GM21723 (cell line): ENCODE data around the gene NSFL1C.
"Not testable (repeated sequence)": the region's sequence is repeated elsewhere in the genome, so short reads cannot be mapped to it uniquely, and the experiment has no call there.

Experiments
- ATAC-seq: cut with Tn5 transposase; IDR thresholded peaks from one replicate; pipeline ENCODE4 v1.9.1; 2021; ENCODE audit warnings: mild to moderate bottlenecking, moderate library complexity; ENCODE audit not compliant: unreplicated experiment

Gene NSFL1C

DNA sequence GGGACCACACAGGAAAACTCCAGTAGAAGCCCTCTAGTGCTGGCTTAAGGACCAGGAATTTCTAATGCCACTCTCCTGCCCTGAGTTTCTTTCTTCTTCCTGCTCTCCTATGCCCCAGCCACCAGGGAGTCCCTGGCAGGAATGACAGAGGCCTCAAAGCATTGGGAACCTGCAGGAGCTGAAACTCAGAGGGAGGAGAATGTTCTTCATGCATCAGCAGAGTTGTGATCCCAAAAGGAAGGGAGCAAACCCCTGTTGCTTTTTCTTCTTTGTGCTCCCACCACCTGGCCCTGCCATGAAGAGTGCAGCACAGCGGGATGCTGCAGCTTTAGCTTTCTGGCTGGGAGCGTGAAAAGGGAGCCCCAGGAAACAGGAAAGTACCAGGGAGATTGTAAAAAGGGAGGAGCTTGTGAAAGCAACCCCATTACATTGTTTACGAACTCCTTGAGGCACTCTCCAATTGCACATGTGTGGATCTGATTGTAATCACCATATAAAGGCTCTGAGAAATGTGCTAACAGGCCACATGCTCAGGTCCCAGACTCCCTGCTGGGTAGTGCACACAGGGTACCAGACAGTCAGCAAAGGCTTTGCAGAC, 39.1 kb downstream of the NSFL1C start:
- no peak for ATAC-seq

DNA sequence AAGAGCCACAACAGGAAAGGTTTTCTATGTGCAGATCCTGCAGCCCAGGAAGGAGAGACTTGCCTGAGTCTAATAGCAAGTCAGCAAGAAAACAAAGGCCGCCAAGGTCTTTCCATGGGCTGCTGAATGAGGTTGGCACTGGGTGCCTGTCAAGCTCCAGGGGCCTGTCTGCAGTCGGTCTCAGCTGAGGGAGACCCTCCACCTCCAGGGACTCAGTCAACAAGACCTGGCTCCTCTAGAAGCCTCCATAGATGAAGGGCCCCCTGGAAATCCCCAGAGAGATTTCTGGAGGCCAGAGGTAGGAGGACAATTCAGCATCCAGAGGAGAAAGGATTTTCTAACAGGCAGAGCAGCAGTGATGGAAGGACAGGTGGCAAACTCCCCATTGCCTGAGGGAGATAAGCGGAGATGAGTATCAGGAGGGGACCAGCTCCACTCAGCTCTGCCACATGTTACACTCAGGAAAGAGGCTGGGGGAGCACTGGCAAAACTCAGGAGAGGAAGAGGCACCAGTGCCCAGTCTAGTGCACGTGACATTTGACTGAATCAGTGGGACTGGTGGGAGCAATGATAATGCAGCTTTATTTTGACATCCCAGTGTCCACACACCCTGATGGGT, 40.3 kb downstream of the NSFL1C start:
- ATAC-seq: no peak

DNA sequence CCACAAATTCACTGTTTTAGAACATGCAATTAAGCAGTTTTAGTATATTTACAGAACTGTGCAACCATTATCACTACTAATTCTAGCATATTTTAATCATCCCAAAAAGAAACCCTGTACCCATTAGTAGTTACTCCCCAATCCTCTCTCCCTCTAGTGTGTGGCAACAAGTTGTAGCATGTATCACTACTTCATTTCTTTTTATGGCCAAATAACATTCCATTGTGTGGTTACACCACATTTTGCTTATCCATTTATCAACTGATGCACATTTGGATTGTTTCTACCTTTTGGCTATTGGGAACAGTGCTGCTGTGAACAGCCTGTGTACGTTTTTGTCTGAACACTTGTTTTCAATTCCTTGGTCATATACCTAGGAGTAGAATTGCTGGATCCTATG, 42.3 kb downstream of the NSFL1C start:
- ATAC-seq: no peak

DNA sequence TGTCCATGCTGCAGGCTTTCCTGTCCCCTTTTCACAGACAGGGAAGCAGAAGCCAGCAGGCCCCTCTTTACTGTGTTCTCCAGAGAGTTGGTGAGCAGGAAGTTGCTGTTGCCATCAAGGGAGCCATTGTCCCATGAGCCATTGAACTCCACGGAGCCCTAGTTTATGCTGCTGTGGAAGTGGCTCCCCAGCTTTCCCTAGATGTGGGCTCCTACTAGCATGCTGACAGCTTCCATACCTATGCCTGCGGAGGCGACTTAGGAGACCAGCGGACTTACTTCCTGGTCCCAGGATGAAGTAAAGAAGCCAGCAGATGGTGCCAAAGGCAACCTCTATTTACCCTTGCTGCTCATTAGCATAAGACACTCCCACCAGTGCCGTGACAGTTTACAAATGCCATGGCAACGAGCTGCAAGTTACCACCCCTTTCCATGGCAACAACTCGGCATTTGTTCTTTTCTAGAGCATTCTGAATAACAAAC, 43.0 kb downstream of the NSFL1C start:
- no peak for ATAC-seq

DNA sequence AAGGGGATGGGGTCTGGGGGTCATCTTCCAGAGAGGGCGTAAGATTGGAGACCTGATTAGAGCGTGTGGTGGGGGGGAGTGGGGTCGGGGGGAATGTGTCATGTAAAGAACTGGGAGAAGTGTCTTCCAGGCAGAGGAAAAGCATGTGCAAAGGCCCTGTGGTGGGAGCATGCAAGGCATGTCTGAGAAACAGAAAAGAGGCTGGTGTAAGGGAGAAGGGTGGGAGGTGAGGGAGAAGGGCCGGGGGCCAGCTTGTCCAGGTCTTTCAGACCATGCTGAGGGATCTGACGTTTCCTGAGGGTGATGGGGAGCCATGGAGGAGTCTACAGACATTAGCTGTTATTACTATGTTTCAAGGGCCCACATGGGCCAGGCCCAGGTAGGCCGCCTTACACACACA, 43.4 kb downstream of the NSFL1C start:
- no peak for ATAC-seq

DNA sequence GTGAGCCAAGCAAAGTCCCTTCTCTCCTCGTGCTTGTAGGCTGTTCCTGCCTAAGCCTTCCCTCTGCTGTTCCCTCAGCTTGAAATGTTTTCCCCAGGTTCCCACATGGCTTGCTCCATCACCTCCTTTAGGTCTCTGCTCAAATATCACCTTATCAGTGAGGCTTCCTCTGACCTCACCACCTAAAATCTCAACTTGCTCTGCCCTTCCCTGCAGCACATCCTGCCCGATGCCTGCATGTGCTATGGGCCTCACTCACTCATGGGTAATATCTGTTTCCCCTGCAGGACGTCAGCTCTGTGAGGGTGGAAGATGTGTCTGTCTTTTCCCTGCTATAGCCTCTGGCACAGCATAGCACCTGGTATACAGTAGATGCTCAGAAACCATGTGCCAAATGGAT, 43.9 kb downstream of the NSFL1C start:
- no peak for ATAC-seq

DNA sequence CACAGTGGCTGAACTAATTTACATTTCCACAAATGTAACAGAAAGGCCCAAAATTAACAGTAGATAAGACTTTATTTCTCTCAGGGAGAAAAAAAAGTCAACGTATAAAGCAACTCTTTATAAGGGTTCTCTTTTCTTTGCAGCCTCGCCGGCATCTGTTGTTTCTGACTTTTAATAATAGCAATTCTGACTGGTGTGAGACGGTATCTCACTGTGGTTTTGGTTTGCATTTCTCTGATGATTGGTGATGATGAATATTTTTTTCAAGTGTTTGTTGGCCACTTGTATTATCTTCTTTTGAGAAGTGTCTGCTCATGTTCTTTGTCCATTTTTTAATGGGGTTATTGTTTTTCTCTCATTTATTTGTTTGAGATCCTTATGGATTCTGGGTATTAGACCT, 46.6 kb downstream of the NSFL1C start:
- ATAC-seq: no peak

DNA sequence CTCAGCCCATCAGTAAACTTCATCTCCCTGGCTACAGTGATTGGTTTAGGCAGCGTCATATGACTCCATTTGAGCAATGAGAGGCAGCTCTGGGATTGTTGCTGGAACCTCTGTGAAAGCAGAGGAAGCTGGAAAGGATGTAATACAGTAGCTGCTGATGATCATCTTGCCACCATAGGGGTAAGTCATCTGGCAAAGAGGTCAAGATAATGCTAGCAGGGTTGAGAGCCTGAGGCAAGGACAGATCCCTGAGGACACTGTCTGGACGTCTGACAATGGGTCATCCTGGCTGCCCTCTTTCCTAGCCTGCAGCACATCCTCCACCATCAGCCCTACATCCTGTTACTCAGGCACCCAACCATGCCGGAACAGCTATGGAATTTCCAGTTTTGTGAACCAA, 48.3 kb downstream of the NSFL1C start:
- no peak for ATAC-seq

DNA sequence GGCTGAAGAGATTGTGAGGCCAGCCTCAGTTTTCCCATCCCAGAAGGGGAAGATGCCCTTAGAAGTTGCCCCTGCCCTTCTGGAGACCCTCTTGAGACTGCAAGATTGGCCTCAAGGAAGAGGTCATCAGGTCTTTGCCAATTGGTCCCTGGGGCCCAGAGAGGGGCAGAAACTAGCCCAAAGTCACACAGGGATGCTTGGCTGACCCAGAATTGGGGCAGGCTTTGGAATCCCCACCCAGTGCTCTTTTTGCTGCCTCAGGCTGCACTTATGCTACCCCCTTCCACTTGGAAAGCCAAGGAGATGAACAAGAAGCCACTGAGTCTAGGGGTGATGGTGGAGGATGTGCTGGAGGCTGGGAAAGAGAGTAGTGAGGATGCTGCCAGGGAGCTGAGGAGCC, 48.9 kb downstream of the NSFL1C start:
- ATAC-seq: no peak

DNA sequence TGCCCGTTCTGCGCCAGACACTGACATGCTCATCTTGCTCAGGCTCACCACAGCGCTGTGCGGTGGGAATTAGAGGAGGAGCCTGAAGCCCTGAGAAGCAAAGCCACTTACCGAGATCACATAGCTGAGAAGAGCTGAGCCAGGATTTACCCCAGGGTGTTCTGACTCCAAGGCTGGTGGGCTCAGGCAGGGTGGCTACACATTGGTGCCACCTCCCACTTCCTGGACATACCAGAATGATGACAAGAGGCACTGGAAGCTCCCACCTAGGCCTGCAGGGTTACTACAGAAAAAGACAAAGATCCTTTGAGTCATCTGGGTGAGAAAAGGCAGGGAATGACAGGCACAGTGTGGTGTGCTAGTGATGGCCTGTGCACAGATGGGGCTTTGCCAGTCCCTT, 49.4 kb downstream of the NSFL1C start:
- ATAC-seq: no peak

DNA sequence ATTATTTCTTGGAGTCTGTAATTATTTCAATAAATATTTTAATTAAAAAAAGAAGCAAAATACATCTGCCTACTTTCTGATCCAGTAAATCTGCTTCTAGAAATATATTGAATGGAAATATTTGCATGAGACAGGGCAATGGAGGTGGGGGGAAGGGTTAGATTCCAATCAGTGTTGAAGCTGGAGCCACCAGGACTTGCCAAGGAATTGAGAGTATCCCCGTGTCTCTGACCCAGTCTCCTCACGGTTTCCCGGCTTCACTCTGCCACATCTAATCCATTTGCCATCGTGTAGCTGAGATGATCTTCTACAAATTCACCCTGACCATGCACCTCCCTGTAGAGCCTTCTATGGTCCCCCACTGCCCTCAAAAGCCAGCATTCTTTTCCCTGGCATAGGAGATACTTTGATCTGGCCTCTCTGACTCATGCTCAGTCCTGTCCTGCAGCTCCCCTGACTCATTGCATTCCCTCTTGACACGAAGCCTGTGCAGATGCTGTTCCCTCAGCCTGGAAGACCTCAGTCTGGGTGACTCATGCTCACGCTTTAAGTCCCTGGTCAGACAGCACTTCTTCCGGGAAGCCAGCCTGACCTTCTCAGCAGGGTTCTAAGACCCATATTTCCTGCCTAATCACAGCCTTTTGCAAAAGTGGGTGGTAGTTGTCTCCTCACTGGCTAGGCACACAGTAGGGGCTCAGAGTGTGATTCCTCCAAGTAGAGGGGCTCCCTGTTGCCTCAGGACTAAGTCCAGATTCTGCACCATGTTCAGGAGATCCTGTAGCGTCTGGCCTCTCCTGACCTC, 50.8 kb downstream of the NSFL1C start:
- ATAC-seq: no peak

DNA sequence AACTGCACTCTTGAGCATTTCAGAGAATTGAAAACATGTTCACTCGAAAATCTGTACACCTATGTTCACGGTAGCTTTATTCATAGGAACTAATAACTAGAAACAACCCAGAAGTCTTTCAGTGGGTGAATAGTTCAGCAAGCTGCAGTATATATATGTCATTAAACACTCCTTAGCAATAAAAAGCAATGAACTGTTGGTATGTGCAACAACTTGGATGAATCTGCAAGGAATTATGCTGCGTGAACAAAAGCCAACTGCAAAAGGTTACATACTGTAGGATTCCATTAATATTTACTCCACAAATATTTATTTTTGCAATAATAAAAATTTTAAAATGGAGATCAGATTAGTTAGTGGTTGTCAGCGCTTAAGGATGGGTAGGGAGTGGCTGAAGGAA, 51.7 kb downstream of the NSFL1C start:
- no peak for ATAC-seq

DNA sequence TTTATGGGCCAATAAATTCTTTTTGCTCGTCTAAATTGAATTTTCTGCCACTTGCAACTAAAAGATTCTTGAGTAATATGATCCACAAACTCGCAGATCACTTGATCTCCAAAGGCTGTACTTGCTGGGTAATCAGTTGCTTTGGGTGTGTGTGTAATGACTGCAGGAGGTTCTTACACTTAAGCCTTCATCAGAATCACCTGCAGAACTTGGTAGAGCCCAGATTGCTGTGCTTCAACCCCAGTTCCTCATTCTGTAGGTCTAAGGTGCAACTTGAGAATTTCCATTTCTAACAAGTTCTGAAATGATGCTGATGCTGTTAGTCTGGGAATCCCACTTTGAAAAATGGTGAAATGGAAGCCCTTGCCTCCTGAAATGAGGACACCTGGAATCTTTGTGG, 60.8 kb downstream of the NSFL1C start:
- no peak for ATAC-seq

DNA sequence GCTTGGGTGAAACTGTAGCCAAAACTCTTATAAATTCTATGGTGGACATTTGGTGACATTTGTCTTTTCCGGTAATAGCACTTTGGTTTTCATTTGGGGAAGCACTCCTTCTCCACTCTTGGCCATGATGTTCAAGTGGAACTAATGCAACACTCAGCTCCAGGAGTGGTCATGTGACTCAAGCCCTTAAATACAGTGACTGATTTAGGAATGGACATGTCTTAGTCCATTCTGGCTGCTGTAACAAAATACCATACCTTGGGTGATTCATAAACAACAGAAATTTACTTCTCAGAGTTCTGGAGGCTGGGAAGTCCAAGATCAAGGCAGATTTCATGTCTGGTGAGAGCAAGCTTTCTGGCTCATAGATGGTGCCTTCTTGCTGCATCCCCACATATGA, 63.0 kb downstream of the NSFL1C start:
- no peak for ATAC-seq

DNA sequence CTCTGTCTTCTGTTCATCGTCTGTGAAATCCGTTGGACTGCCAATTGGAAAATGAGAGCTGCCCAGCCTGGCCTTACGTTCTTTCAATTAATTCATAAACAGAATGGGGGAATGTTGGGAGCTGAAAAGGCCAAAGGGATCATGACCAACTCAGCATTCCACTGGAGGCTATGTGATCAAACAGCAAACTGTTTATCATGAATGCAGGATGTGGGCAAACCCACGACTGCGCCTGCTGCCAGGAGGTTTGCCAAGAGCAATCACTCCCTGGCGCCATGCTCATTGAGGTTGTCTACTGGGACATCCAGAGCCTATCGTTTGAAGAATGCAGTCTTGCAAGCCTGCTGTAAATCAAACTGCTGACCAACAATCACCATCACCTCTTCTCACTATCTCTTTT, 64.5 kb downstream of the NSFL1C start:
- no peak for ATAC-seq

DNA sequence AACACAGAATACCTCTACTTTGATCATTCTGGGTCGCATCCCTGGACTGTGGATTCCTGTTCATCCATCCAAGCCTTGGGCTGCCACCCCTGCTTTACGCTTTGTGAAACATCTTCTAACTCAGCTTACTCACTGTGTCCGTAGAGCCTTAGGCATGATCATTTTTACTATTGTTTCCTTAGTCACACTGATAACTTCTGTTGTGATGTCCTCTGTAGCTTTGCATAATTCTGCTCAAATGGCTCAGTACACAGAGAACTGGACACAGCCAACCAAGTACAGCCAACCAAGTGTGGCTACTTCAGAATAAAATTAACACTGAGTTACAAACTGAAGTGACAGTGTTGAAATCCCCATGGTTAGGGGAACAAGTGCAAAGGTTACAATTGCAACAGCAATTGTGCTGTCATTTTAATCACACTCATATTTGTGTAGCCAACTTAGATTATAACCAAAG, 65.2 kb downstream of the NSFL1C start:
- no peak for ATAC-seq

DNA sequence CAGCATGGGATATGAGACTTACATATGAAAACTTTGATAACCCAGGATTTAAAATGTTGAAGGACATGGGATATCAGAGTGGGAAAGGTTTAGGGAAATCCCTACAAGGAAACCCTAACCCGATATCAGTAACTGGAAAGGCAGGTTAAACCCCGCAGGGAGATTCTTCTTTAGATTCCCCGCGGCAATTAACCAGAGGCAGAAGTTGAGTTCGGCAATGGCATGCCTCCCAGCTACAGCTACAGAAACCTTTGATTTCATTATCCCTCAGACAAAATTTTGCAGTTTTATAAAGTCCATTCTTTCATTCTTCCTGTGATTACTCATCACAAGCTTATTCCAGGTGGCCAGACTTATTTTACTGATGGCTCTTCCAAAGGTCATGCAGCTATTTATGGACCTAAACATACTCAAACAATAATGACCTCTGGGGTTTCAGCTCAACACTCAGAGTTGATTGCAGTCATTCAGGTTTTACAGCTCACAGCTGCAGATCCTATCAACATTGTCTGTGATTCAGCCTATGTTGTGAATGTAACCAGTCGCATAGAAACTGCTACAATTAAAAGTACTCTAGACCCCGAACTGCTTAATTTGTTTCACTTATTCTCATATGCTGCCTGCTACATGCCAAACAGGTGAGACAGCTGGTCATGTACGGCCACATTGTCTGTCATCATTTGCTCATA, 66.8 kb downstream of the NSFL1C start:
- ATAC-seq: not testable (repeated sequence)

DNA sequence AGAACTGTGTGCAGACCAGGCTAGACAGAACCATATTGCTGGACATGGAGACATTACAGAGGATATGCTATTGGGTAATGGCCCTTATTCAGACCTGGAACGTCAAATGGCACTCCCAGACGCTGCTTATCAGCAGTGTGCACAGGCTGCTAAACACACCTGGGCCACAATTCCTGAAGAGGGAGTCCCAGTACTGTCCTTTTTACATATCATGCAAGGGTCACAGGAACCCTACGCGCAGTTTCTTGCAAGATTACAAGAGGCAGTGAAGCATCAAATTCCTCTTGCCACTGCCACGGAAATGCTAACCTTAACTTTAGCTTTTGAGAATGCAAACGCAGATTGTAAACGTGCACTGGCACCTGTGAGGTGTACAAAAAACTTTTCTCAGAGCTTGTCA, 68.5 kb downstream of the NSFL1C start:
- not testable (repeated sequence) for ATAC-seq

DNA sequence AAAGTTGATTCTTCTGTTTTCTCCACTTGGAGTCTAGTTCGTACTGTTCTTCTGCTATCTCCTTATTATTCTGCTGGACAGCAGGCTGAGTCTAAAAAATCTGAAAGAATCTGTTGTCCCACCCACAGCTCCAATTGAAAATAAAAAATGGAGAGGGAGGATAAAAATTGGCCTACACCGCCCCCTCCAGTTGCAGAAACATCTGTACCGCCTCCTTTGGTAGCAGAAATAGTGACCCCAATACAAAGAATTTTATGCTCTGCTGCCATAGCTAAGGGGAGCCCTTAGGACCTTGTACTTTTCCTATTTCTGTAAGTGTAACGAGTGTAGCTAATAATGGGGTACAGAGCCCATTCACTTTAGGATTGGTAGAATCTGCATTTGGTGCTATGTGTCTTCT, 68.9 kb downstream of the NSFL1C start:
- no peak for ATAC-seq

DNA sequence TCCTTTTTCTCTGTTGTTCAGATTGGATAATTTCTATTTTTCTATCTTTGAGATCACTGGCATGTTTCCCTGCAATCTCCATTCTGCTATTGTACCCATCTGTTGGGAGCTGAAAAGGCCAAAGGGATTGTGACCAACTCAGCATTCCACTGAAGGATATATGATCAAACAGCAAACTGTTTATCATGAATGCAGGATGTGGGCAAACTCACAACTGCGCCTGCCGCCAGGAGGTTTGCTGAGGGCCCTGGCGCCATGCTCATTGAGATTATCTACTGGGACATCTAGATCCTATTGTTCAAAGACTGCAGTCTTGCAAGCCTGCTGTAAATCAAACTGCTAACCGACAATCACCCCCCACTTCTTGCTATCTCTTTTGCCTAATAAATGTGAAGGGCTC, 69.9 kb downstream of the NSFL1C start:
- ATAC-seq: no peak

DNA sequence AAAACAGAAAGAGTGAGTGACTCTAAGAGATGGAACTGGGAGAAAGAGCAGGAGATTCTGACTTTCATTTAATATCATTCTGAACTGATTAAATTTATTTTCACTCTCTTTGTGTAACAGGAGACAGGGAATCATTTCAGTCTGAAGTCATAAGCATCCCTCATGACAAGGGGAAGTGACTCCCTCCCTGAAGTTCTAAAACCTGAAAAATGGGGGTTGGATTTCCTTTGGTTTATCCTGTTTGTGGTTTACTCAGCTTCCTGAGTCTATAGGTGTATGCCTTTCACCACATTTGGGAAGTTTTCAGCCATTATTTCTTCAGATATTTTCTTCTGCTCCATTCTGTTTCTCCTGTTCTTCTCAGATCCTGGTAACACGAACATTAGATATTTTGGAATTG, 70.4 kb downstream of the NSFL1C start:
- no peak for ATAC-seq

DNA sequence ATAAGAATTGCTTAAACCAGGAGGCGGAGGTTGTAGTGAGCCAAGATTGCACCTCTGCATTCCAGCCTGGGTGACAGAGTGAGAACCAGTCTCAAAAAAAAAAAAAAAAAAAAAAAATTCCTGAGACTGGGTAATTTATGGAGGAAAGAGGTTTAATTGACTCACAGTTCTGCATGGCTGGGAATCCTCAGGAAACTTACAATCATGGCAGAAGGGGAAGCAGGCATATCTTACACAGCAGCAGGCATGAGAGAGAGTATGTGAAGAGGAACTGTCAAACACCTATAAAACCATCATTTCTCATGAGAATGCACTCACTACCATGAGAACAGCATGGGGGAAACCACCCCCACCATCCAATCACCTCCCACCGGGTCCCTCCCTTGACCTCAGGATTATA, 72.0 kb downstream of the NSFL1C start:
- ATAC-seq: no peak
